EL (cell line): ENCODE data around the gene SPINK1.
"Not testable (repeated sequence)": the region's sequence is repeated elsewhere in the genome, so short reads cannot be mapped to it uniquely, and the experiment has no call there.

Source experiments
- DNase-seq: peaks from one replicate; pipeline ENCODE4 v3.0.0-alpha.2; 2016

Gene SPINK1

GRCh38 chr5:147803926-147804325, 27.5 kb downstream of the SPINK1 start:
- no peak for DNase-seq

GRCh38 chr5:147803161-147803560, 28.3 kb downstream of the SPINK1 start:
- DNase-seq = not testable (repeated sequence)

- no peak for DNase-seq
These were observed 30.0 kb downstream of the SPINK1 start for GRCh38 chr5:147801461-147801860.

- no peak for DNase-seq
These were observed 31.0 kb downstream of the SPINK1 start for GRCh38 chr5:147800491-147800890.

GRCh38 chr5:147796556-147797308, 34.7 kb downstream of the SPINK1 start:
- DNase-seq = no peak

GRCh38 chr5:147791181-147791580, 40.3 kb downstream of the SPINK1 start:
- no peak for DNase-seq

- no peak for DNase-seq
These were observed 41.7 kb downstream of the SPINK1 start for GRCh38 chr5:147789820-147790219.

GRCh38 chr5:147788023-147788422, 43.4 kb downstream of the SPINK1 start:
- DNase-seq = no peak

- DNase-seq = no peak
These were observed 45.3 kb downstream of the SPINK1 start for GRCh38 chr5:147786142-147786541.

GRCh38 chr5:147784146-147784987, 47.1 kb downstream of the SPINK1 start:
- no peak for DNase-seq

- DNase-seq = peak; percentile 20
These were observed 49.1 kb downstream of the SPINK1 start, which contains the start of gene JAKMIP2 for GRCh38 chr5:147782110-147783028. Gene JAKMIP2 (minus strand): TSS chr5:147782728. CDS start chr5:147671806, 110,922 bp downstream.

GRCh38 chr5:147780924-147781573, 50.4 kb downstream of the SPINK1 start:
- no peak for DNase-seq

- no peak for DNase-seq
These were observed 51.8 kb downstream of the SPINK1 start for GRCh38 chr5:147779694-147780093.

GRCh38 chr5:147776989-147777388, 54.5 kb downstream of the SPINK1 start:
- DNase-seq = no peak
